HG02943 (cell line): Measurements from ENCODE around the gene TTLL8.

ENCODE experiments used
- ATAC-seq: cut with Tn5 transposase; IDR thresholded peaks from one replicate; pipeline ENCODE4 v1.9.1; 2021; ENCODE audit warnings: mild to moderate bottlenecking, low read depth, moderate library complexity; ENCODE audit not compliant: unreplicated experiment

Gene TTLL8

DNA sequence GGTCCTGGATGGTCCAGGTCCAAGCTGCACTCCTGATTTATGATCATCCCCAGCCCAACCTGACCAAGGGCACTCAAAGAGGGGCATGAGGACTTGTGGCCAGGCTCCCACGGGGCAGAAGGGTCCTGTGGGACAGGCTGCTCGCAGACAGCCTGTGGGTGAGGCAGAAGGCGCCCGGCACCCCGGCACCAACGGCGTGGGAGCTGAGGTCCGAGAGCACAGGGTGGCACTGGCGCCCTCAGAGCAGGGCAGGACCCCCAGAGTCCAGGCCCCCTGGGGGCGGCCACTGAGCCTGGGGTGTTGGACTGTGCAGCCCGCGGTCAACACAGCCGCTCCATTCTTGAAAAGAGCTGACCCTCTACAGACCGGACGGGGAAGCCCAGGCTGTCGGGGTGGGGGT, 48.8 kb downstream of the TTLL8 start:
- ATAC-seq: no peak

DNA sequence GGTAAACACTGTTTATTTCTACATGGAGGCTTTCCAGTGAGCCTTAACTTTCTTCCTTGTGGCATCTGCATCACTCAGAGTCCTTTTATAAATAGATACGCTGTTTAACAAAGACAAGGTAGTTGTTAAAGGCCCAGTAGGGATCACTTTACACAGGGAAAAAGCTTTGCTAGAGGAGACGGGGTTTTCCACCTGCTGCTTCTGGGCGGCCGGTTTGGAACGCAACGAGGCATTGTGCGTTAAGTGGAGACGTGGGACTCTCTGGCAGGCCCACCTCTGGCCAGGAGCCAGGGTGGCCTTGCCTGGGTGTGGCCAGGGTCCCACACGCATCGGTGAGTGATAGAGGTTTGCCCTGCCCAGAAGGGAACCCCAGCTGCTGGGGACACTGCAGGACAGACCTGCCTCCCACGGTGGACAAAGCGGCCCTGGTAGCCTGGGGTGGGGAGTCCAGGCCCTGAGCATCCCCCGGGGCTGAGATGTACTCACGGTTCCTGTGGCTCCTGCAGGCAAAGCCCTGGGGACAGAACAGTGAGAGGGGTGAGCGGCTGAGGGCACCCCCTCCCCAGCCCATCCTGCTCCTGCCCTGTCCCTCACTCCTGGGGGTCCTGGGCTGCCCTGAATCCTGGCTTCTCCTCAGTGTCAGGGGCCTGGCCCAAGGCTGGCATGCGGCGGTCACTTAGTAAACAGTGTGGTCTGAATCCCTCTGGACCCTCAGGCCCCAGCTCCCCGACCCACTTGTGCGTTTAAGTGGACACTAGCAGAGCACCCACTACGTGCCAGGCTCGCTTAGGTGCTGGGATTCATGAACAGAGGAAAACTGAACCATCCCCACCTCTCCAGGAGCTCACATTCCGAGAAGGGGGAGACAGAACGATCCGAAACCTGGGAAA, 49.7 kb downstream of the TTLL8 start:
- no peak for ATAC-seq

DNA sequence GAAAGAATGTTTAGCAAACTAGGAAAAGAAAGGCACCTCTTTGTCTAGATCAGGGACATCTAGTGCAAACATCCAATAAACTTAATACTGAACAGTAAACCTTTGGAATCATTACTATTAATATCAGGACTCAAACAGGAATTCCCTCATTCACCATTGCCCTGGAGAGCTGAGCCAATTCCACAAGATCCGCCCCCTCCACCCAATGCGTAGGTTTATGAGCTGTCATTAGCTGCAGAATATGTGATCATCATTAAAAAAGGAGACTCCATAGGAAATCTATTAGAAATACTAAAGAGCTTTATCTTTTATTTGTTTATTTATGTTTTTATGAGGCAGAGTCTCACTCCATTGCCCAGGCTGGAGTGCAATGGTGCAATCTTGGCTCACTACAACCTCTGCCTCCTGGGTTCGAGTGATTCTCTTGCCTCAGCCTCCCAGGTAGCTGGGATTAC, 51.0 kb downstream of the TTLL8 start:
- no peak for ATAC-seq

- no peak for ATAC-seq
Observed at GRCh38 chr22:50004918-50005317, 53.2 kb downstream of the TTLL8 start.

- ATAC-seq: no peak
Observed at GRCh38 chr22:50002791-50003190, 55.3 kb downstream of the TTLL8 start.

- ATAC-seq: no peak
Observed at GRCh38 chr22:50001388-50002231, 56.5 kb downstream of the TTLL8 start.

GRCh38 chr22:50000587-50001387, 57.3 kb downstream of the TTLL8 start:
- ATAC-seq: no peak

GRCh38 chr22:49999946-50000586, 58.0 kb downstream of the TTLL8 start:
- ATAC-seq: no peak

GRCh38 chr22:49999063-49999945, 58.8 kb downstream of the TTLL8 start:
- no peak for ATAC-seq

GRCh38 chr22:49998718-49999062, 59.4 kb downstream of the TTLL8 start:
- no peak for ATAC-seq

- no peak for ATAC-seq
Observed at GRCh38 chr22:49997932-49998717, 60.0 kb downstream of the TTLL8 start.

- no peak for ATAC-seq
Observed at GRCh38 chr22:49997251-49997599, 60.9 kb downstream of the TTLL8 start.

GRCh38 chr22:49996518-49997250, 61.4 kb downstream of the TTLL8 start:
- no peak for ATAC-seq

DNA sequence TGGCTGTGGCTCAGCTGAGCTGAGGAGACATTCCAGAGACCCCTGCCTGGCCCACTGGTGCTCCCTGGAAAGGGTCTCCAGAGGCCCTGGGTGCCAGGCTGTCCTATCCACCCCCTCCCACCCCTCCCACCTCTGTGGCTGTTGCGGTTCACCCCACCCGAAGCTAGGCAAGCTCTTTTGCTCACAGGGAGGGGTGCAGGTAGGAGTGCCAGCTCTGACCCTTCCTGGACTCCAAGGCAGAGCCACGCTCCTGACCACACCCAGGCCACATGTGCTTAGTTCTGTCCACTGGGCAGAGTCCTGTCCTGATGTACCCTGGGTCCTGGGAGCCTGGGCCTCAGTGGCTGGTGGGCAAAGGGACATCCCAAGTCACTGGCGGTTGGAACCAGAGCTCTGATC, 62.0 kb downstream of the TTLL8 start:
- no peak for ATAC-seq

DNA sequence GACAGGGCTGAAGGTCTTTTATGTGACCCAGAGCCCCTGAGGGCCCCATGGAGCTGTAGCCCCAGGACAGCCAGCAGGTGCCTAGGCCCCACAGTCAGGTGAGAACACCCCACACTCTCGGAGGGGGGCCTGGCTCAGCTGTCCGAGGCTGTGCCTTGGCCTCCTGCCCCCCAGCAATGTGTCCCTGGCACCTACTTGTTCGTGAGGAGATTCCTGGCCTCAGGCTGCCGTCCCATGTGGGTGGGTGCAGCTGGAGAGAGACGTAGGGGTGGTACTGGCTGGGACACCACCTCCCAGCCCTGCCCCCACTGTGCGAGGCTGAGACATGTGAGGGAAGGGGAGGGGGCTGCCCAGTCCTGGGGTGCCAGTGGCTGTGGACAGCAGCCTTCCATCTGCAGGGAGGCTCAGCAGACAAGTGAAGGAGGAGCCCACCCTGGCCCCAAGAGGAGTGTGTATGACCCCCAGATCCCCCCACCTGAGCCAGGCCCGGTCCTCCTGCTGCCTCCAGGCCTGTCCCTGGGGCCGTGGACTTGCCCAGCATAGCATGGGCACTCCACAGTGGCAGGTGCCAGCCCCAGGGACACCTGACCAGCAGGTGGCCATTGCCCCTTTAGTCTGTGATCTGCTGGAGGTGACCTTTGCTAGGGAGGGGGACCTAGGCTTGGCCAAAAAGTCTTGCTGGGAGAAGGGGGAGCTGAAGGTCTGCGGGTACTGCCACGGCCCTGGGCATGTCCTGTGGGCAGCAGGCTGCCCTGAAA, 62.6 kb downstream of the TTLL8 start:
- ATAC-seq: no peak

DNA sequence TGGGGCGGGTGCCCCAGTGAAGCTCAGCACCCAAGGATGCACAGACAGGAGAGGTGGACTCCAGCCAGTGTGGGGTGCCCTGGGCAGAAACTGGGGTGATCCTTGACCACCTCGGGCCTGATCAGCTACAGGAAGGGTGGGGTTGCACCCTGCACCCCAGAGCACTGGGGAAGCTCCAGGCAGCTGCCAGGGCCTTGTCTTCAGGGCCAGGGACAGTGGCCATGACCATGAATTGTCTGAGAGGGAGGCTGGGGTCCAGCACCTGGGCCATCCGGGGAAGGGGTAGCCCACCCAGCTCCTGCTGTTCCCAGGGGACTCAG, 63.1 kb downstream of the TTLL8 start:
- ATAC-seq: no peak

- no peak for ATAC-seq
Observed at GRCh38 chr22:49994361-49995040, 63.6 kb downstream of the TTLL8 start.
